Measurements from ENCODE around the gene ZP1. TPM values are rescaled to one million over a fixed set of nuclear protein-coding genes. Genes with fewer than 3 reads are reported as not detected.

The ZP1 gene
- total RNA-seq, 6 experiments from 2014 or later: 0.13 to 0.30 (median 0.29) TPM; not detected in 3

DNA sequence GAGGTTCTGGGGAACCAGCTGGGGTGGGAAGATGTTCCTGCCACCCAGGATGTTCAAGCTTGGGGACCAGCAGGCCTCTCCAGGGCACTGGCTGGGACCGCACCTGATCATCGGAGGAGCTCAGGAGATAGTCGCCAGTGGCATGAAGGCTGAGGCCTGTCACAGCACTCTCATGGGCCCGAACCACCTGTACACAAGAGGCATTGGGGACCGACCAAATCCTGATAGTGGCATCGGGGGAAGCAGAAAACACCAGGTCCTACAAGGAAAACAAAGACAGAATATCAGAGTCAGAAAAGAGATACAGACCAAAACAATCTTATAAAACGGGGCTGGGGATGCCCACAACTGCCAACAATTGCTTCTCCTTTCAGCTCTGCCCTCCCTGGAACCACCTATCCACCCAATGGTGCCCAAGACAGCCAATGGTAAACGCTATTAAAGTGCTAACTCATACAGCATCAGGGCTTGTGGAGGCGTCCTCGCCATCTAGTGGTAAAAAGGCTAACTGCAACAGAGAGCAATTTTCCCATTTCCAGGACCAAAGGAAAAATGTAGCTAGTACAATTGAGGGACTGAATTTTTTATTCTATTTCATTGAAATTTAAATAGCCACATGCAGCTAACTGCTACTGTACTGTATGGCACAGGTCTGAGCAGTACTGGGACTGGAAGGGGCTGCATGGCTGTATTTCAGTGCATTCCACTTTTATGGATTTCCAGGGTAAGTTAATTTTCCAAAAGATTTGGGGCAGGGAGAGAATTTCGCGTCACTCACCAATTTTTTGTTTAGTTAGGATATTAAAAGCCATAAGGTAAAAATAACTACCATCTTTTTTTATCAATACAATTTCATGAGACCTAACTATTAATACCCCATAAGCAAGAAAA, 31.9 kb downstream of the ZP1 start:
- Mint-ChIP-seq H3K36me3 (ENCODE audit: low read depth) (peaks cover 12% of the 10 kb centered on the region), H3K27me3 (ENCODE audit: insufficient read depth) (no peaks in the 10 kb centered on the region), H3K4me3 (no peak overlapping the region), H3K27ac (peak overlapping the region; percentile 51; the same call in 1 of the 2 replicates), H3K4me1 (ENCODE audit: low read depth) (peaks cover 6% of the 10 kb centered on the region), H3K9me3 (no peaks in the 10 kb centered on the region)
- DNase-seq: peak; percentile 74
- TF ChIP-seq, protein P1, sequence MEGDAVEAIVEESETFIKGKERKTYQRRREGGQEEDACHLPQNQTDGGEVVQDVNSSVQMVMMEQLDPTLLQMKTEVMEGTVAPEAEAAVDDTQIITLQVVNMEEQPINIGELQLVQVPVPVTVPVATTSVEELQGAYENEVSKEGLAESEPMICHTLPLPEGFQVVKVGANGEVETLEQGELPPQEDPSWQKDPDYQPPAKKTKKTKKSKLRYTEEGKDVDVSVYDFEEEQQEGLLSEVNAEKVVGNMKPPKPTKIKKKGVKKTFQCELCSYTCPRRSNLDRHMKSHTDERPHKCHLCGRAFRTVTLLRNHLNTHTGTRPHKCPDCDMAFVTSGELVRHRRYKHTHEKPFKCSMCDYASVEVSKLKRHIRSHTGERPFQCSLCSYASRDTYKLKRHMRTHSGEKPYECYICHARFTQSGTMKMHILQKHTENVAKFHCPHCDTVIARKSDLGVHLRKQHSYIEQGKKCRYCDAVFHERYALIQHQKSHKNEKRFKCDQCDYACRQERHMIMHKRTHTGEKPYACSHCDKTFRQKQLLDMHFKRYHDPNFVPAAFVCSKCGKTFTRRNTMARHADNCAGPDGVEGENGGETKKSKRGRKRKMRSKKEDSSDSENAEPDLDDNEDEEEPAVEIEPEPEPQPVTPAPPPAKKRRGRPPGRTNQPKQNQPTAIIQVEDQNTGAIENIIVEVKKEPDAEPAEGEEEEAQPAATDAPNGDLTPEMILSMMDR (IDR thresholded peaks at IDR 0.05): peak; percentile 96

DNA sequence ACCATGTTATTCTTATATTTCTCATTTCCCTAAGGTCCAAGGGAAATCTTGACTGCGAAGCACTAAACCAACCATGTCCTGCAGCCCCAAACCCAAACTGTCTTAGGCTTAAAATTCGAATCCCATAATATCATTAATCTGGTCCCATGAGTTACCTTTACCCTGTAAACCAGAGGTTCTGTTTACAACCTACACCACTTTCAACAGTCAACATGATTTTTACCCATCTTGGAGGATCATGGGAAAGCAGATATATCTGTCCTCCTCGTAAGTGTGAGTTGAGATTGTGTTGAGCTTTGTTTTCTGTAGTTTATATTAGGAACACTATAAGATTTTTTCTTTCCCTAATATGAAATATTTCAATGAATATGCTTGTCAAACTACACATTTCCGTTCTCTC, 32.6 kb downstream of the ZP1 start:
- Mint-ChIP-seq H3K27ac (no peak overlapping the region), H3K4me1 (ENCODE audit: low read depth) (peaks cover 11% of the 10 kb centered on the region), H3K4me3 (no peak overlapping the region), H3K27me3 (ENCODE audit: insufficient read depth) (no peaks in the 10 kb centered on the region), H3K9me3 (no peaks in the 10 kb centered on the region), H3K36me3 (ENCODE audit: low read depth) (peaks cover 12% of the 10 kb centered on the region)
- no peak for DNase-seq
- TF ChIP-seq, protein P1 (IDR thresholded peaks at IDR 0.05): no peak

DNA sequence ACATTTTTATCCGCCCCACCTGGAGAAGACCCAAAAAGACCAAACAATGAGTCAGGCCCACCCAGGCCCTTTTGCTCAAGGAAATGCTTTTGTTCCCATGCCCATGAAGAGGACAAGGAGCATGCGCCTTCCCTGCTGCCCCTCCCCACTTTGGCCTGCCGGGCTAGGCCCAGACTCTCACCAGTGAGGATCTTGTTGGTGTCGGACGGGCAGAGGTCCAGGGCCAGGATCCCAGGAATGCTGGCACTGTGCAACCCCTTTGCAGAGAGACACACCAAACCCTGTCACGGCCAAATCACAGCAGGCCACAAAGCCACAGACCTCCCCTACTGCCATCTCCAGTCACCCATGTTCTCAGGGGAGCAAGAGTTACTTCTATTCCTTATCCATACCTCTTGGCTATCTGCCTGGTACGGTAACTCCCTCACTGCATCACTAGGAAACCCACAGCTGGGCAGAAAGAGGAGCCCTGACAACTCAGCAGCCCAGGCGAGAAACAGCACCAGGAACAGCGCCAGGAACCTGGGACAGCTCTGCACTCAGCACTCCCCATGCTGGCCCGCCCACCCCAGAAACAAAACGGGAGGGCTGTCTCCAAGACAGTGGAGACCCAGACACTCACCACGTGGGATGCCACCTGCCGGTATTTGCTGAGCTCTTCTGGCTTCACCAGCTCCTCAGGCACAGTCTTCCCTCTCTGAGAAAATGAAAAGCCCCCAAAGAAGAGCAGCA, 33.5 kb downstream of the ZP1 start:
- no peak overlapping the region for H3K27ac Mint-ChIP-seq
- TF ChIP-seq, protein P1 (IDR thresholded peaks at IDR 0.05): no peak
- H3K4me3 Mint-ChIP-seq: no peak overlapping the region
- DNase-seq: no peak
- no peaks in the 10 kb centered on the region for H3K9me3 Mint-ChIP-seq
- peaks cover 7% of the 10 kb centered on the region for H3K36me3 Mint-ChIP-seq (ENCODE audit: low read depth)
- H3K27me3 Mint-ChIP-seq (ENCODE audit: insufficient read depth): no peaks in the 10 kb centered on the region
- peaks cover 19% of the 10 kb centered on the region for H3K4me1 Mint-ChIP-seq (ENCODE audit: low read depth)

DNA sequence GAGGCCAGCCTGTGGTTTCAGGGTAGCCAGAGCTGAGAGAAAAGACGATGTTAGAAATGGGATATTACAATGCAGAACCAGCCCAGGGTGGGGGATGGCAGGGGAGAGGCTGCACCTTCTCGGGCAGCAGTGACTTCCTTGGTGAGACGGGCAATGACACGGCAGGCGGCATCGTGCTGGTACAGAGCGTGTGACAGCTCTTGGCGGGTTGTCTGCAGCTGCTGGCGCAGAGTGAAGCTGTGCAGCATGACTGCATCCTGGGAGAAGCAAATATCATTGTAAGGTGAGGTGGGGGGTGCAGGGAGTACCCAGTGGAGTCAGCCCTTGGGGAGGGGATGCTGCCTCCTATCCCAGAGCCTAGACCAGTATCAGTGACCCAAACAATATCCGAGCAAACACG, 35.3 kb downstream of the ZP1 start:
- peaks cover 3% of the 10 kb centered on the region for H3K36me3 Mint-ChIP-seq (ENCODE audit: low read depth)
- H3K27me3 Mint-ChIP-seq (ENCODE audit: insufficient read depth): no peaks in the 10 kb centered on the region; the same call in 1 of the 2 replicates
- H3K9me3 Mint-ChIP-seq: no peaks in the 10 kb centered on the region
- peaks cover 29% of the 10 kb centered on the region for H3K4me1 Mint-ChIP-seq (ENCODE audit: low read depth)
- no peak for DNase-seq
- TF ChIP-seq, protein P1 (IDR thresholded peaks at IDR 0.05): no peak
- no peak overlapping the region for H3K4me3 Mint-ChIP-seq
- no peak overlapping the region for H3K27ac Mint-ChIP-seq

DNA sequence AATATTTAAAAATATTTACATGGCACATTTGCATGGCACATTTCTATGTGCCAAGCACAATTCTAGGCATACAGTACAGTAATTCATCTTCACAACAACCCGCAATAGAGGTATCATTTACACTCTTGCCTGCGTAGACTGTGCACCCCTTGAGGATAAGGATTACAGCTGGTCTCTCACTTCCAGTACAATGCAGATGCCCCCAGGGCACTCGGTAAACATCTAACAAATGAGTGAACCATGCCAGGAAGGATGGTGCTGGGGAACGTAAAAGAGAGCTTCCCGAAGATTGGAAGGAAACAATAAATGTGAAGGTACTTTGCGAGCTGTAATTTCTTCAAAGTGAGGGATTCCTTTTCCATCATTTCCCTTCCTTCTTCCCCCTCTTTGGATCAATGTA, 37.7 kb downstream of the ZP1 start:
- Mint-ChIP-seq H3K4me1 (ENCODE audit: low read depth) (peaks cover 29% of the 10 kb centered on the region), H3K4me3 (peak overlapping the region; percentile 91), H3K27me3 (ENCODE audit: insufficient read depth) (peaks cover 13% of the 10 kb centered on the region), H3K36me3 (ENCODE audit: low read depth) (no peaks in the 10 kb centered on the region), H3K27ac (peak overlapping the region; percentile 90), H3K9me3 (no peaks in the 10 kb centered on the region)
- DNase-seq: no peak
- TF ChIP-seq, protein P1 (IDR thresholded peaks at IDR 0.05): no peak

Measured in HFFc6 (cell line).